Measurements from ENCODE around the gene SYNE3. TPM values are rescaled to one million over a fixed set of nuclear protein-coding genes. Genes with fewer than 3 reads are reported as not detected.

SYNE3 gene
- total RNA-seq, 1 experiment from 2014 or later: 21.2 TPM

DNA sequence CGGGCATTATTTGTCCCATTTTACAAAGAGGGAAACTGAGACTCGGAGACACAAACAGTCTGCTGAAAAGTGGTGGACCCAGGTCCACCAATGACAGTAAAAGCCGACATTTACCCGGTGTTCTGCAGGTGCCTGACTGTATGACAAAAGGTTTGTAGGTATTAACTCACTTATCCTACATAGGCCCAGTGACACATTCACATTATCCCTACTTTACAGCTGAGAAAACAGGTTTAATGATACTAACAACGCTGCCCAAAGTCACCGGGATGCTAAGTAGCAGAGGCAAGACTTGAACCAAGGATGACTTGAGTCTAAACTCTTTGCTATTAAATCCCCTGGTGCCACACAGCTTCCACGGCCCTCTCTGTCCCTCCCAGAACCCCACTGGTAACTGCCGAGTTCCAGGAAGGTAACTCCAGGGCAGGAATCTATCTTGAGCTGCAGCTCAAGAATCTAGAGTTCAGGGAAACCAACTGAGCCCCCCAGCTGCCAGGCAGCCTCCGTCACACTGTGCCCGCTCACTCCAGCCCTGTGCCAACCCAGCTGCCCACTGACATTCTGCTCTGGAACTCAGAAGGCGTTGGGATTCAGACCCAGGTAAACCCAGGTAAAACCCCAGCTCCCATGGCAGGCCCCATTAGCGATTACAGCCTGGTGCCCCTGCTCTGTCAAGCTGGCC lies 33.7 kb downstream of the SYNE3 start:
- Histone ChIP-seq H3K27me3 (replicated peaks; ENCODE audit: control insufficient read depth, insufficient read depth, low read length) (no peaks in the 10 kb centered on the region), H3K36me3 (ENCODE audit: control insufficient read depth, insufficient read depth, low read length) (peaks cover 2% of the 10 kb centered on the region), H3K4me3 (ENCODE audit: low read depth, low read length) (no peak overlapping the region), H3K9me3 (no peaks in the 10 kb centered on the region), H3K4me1 (peaks cover 43% of the 10 kb centered on the region)
- no peaks in the 10 kb centered on the region for H3K27me3 Mint-ChIP-seq (ENCODE audit: insufficient read depth, unreplicated experiment)
- intact Hi-C loops (cut with micrococcal nuclease; ENCODE audit: unreplicated experiment): no loop called here
- H3K4me3 Mint-ChIP-seq (ENCODE audit: unreplicated experiment): no peak overlapping the region
- ChIA-PET POLR2A (no interaction called here), CTCF (interaction anchor here (0.6 to 1.3 kb wide), 2 partner anchors 12 to 40 kb away, joined by 3 to 5 read pairs; no protein-coding TSS in a partner anchor)
- BruUV-seq (replicated peaks): no TSS peak
- H3K27ac Mint-ChIP-seq (ENCODE audit: unreplicated experiment): peak overlapping the region; percentile 51
- H3K36me3 Mint-ChIP-seq (ENCODE audit: insufficient read depth, unreplicated experiment): peaks cover 10% of the 10 kb centered on the region
- TF ChIP-seq, protein P1, sequence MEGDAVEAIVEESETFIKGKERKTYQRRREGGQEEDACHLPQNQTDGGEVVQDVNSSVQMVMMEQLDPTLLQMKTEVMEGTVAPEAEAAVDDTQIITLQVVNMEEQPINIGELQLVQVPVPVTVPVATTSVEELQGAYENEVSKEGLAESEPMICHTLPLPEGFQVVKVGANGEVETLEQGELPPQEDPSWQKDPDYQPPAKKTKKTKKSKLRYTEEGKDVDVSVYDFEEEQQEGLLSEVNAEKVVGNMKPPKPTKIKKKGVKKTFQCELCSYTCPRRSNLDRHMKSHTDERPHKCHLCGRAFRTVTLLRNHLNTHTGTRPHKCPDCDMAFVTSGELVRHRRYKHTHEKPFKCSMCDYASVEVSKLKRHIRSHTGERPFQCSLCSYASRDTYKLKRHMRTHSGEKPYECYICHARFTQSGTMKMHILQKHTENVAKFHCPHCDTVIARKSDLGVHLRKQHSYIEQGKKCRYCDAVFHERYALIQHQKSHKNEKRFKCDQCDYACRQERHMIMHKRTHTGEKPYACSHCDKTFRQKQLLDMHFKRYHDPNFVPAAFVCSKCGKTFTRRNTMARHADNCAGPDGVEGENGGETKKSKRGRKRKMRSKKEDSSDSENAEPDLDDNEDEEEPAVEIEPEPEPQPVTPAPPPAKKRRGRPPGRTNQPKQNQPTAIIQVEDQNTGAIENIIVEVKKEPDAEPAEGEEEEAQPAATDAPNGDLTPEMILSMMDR (IDR thresholded peaks at IDR 0.05; ENCODE audit: insufficient read depth in 1 of 2, low read depth in 1 of 2, low read length in 1 of 2, severe bottlenecking in 1 of 2, unreplicated experiment in 1 of 2): no peak
- H3K9me3 Mint-ChIP-seq (ENCODE audit: unreplicated experiment): no peaks in the 10 kb centered on the region
- no peak for DNase-seq
- peaks cover 54% of the 10 kb centered on the region for H3K4me1 Mint-ChIP-seq (ENCODE audit: low read depth, unreplicated experiment)

DNA sequence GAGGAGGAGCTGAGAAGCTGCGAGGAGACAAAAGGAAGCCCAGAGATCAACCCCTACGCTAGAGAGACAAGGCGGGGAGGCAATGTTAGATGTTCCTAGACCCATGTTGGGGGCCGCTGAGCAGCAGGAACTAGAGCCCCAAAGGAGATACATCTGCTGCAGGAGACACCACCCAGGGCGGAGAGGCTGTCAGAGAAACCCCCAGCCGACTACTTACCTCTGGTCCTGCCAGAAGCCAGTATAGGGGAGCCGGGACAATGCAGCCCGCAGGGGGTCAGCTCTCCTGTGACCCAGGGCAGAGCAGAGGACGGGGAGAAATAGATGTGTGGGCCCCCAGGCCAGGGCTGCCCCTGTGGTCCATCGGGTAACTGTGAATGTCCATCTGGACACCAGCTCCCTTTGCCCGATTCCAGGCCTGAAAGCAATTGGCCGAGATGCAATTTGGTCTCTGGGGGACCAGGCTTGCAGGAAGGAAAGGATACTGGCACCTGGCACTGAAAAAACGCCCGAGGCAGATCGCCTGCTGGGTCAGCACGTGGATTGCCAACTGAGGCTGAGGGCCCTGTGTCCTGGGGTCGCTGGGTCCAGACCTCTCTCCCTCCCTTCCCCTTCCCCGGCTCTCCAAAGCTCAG lies 34.9 kb downstream of the SYNE3 start:
- no peaks in the 10 kb centered on the region for H3K27me3 Mint-ChIP-seq (ENCODE audit: insufficient read depth, unreplicated experiment)
- Histone ChIP-seq H3K36me3 (ENCODE audit: control insufficient read depth, insufficient read depth, low read length) (peaks cover 2% of the 10 kb centered on the region), H3K27me3 (replicated peaks; ENCODE audit: control insufficient read depth, insufficient read depth, low read length) (no peaks in the 10 kb centered on the region), H3K4me3 (ENCODE audit: low read depth, low read length) (no peak overlapping the region), H3K4me1 (peaks cover 43% of the 10 kb centered on the region), H3K9me3 (no peaks in the 10 kb centered on the region)
- no peak for DNase-seq
- TF ChIP-seq, protein P1 (IDR thresholded peaks at IDR 0.05; ENCODE audit: insufficient read depth in 1 of 2, low read depth in 1 of 2, low read length in 1 of 2, severe bottlenecking in 1 of 2, unreplicated experiment in 1 of 2): no peak
- peaks cover 5% of the 10 kb centered on the region for H3K36me3 Mint-ChIP-seq (ENCODE audit: insufficient read depth, unreplicated experiment)
- intact Hi-C loops (cut with micrococcal nuclease; ENCODE audit: unreplicated experiment): no loop called here
- ChIA-PET CTCF (interaction anchor here (0.6 kb wide), 1 partner anchor 137 kb away, joined by 3 read pairs; no protein-coding TSS in a partner anchor), POLR2A (no interaction called here)
- no TSS peak for BruUV-seq (replicated peaks)
- peak overlapping the region; percentile 42 for H3K27ac Mint-ChIP-seq (ENCODE audit: unreplicated experiment)
- H3K4me1 Mint-ChIP-seq (ENCODE audit: low read depth, unreplicated experiment): peaks cover 41% of the 10 kb centered on the region
- H3K9me3 Mint-ChIP-seq (ENCODE audit: unreplicated experiment): no peaks in the 10 kb centered on the region
- H3K4me3 Mint-ChIP-seq (ENCODE audit: unreplicated experiment): no peak overlapping the region

DNA sequence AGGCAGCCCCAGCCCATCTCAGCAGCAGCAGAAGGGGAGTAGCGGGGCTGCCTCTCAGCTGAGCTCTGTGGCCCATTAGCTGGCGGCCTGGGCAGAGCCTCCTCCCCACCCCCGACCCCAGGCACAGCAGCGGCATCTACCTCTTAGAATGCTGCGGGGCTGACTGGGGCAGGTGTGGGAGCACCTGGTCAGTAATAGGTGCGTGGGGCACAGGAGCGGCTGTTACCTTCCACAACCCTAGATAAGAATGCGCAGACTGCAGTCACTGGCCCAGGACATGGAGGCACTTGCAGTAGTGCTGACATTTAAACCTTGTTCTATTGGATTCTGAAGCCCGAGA lies 35.6 kb downstream of the SYNE3 start:
- intact Hi-C loops (cut with micrococcal nuclease; ENCODE audit: unreplicated experiment): no loop called here
- ChIA-PET POLR2A (no interaction called here), CTCF (interaction anchor here (0.6 kb wide), 1 partner anchor 137 kb away, joined by 3 read pairs; no protein-coding TSS in a partner anchor)
- Histone ChIP-seq H3K4me3 (ENCODE audit: low read depth, low read length) (no peak overlapping the region), H3K36me3 (ENCODE audit: control insufficient read depth, insufficient read depth, low read length) (peaks cover 2% of the 10 kb centered on the region; the same call in 1 of the 2 replicates), H3K4me1 (peaks cover 46% of the 10 kb centered on the region), H3K27me3 (replicated peaks; ENCODE audit: control insufficient read depth, insufficient read depth, low read length) (no peaks in the 10 kb centered on the region), H3K9me3 (no peaks in the 10 kb centered on the region)
- BruUV-seq (replicated peaks): no TSS peak
- peak overlapping the region; percentile 42 for H3K27ac Mint-ChIP-seq (ENCODE audit: unreplicated experiment)
- H3K4me1 Mint-ChIP-seq (ENCODE audit: low read depth, unreplicated experiment): peaks cover 36% of the 10 kb centered on the region
- no peaks in the 10 kb centered on the region for H3K27me3 Mint-ChIP-seq (ENCODE audit: insufficient read depth, unreplicated experiment)
- TF ChIP-seq, protein P1 (IDR thresholded peaks at IDR 0.05; ENCODE audit: insufficient read depth in 1 of 2, low read depth in 1 of 2, low read length in 1 of 2, severe bottlenecking in 1 of 2, unreplicated experiment in 1 of 2): no peak
- peaks cover 5% of the 10 kb centered on the region for H3K36me3 Mint-ChIP-seq (ENCODE audit: insufficient read depth, unreplicated experiment)
- DNase-seq: no peak
- H3K9me3 Mint-ChIP-seq (ENCODE audit: unreplicated experiment): no peaks in the 10 kb centered on the region
- H3K4me3 Mint-ChIP-seq (ENCODE audit: unreplicated experiment): no peak overlapping the region
